Measurements from ENCODE around the gene SLC34A3. TPM values are rescaled to one million over a fixed set of nuclear protein-coding genes. Genes with fewer than 3 reads are reported as not detected.

SLC34A3 gene
- total RNA-seq, 2 donors from 2014 or later, result not detected

DNA sequence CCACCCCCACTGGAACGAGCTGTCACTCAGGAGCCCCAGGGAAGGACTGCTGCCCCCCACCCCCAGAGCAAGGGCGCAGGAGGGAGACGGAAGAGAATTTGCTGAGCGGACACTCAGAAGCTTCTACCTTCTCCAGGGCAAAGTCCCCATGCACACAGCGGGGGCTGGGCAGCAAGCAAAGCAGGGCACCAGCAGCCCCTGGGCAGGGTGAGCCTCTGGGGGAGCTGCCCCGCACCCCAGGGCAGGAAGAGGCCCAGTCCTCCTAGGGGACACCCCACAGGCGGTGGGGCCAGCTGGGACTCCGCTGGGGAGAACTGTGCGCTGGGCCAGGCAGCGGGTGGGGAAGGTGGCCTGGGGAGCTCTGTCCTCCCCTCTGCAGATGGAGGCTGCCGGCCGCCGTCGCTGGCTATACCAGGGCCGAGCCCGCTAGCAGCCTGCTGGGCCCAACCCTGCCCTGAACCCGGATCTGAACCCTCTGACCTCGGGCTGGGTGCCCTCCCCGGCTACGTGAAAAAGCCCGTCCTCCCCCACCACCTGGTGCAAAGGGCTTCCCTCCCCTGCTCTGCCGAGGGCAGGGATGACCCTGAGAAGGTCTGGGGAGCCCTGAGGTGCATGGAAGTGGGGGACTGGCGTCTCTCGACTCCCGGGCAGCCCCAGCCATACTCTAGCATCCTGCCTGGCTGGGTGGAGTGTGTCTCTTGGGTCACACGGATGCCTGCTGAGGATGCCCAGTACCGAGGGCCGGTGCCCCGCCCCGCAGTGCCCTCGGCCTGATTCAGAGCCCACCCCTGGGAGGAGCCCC, 597 bp upstream of the SLC34A3 start:
- Histone ChIP-seq H3K4me1 (peaks cover 18% of the 10 kb centered on the region), H3K4me3 (no peak overlapping the region), H3K27ac (no peak overlapping the region), H3K9ac (ENCODE audit: low read depth in 2 of 2, low read length in 2 of 2) (no peak overlapping the region), H3K9me3 (no peaks in the 10 kb centered on the region), H3K27me3 (peaks cover 44% of the 10 kb centered on the region), H3K36me3 (no peaks in the 10 kb centered on the region)
- peak; percentile 39 for DNase-seq
- TF ChIP-seq, protein P1, sequence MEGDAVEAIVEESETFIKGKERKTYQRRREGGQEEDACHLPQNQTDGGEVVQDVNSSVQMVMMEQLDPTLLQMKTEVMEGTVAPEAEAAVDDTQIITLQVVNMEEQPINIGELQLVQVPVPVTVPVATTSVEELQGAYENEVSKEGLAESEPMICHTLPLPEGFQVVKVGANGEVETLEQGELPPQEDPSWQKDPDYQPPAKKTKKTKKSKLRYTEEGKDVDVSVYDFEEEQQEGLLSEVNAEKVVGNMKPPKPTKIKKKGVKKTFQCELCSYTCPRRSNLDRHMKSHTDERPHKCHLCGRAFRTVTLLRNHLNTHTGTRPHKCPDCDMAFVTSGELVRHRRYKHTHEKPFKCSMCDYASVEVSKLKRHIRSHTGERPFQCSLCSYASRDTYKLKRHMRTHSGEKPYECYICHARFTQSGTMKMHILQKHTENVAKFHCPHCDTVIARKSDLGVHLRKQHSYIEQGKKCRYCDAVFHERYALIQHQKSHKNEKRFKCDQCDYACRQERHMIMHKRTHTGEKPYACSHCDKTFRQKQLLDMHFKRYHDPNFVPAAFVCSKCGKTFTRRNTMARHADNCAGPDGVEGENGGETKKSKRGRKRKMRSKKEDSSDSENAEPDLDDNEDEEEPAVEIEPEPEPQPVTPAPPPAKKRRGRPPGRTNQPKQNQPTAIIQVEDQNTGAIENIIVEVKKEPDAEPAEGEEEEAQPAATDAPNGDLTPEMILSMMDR (IDR thresholded peaks at IDR 0.05), result no peak
- intact Hi-C loops (cut with DNase I), result loop anchor here (5.0 kb wide), 1 partner anchor 43 kb away; the partner anchor contains the start of genes ANAPC2 and SSNA1

DNA sequence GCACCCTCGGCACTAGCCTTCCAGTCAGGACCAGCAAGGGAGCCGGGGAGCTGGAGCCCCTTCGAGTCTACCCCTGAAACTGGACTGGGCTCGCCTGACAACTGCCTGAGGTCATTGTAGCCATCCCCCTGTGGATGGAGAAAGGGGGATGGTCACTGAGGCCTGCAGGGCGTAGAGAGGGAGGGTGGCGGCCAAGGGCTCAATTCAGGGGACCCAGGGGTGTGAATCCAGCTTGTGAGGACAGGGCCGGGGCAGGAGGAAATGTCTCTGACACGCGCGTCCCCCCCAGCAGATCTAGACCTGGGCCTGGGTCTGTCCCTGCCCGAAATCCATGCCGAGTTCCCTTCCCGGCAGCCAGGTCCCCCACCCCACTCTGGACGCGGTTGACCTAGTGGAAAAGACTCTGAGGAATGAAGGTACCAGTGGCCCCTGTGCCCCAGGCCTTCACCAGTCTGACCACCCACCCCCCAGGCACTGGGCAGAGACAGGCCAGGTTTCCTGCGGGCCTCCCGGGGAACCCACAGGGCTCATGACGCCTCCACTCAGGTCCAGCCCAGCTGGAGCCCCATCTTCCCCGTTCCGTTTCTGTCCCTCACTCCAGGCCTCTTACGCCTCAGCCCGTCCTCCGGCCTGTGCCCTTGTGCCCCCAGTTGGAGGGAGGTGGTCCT, 805 bp downstream of the SLC34A3 start:
- Histone ChIP-seq H3K9me3 (no peaks in the 10 kb centered on the region), H3K36me3 (no peaks in the 10 kb centered on the region), H3K27ac (no peak overlapping the region), H3K27me3 (peaks cover 44% of the 10 kb centered on the region), H3K4me1 (peaks cover 23% of the 10 kb centered on the region), H3K4me3 (no peak overlapping the region), H3K9ac (ENCODE audit: low read depth in 2 of 2, low read length in 2 of 2) (no peak overlapping the region)
- intact Hi-C loops (cut with DNase I), result no loop called here
- TF ChIP-seq, protein P1 (IDR thresholded peaks at IDR 0.05), result no peak
- DNase-seq, result no peak

DNA sequence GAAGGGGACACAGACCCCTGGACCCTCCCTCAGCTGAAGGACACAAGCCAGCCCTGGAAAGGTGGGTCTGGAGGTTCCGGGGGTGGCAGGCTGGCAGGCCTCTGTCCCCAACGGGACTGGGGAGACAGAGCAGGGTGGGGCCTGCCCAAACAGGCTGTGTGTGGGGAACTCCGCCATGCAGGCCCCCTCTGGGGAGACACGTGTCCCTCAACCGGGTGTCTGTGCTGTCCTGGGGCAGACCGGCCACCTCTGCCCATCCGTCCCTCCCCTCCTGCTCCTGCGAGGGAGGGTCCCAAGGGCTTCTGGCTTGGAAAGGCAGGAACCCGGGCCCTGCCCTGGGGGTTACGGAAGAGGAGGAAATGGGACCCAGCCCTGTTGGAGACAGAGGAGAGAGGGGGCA, 1.4 kb downstream of the SLC34A3 start:
- TF ChIP-seq, protein P1 (IDR thresholded peaks at IDR 0.05), result no peak
- Histone ChIP-seq H3K9me3 (no peaks in the 10 kb centered on the region), H3K4me1 (peaks cover 23% of the 10 kb centered on the region), H3K27ac (no peak overlapping the region), H3K27me3 (peaks cover 44% of the 10 kb centered on the region), H3K4me3 (no peak overlapping the region), H3K36me3 (no peaks in the 10 kb centered on the region), H3K9ac (ENCODE audit: low read depth in 2 of 2, low read length in 2 of 2) (peak overlapping the region in 1 of 2 donors; percentile 39)
- no peak for DNase-seq
- intact Hi-C loops (cut with DNase I), result no loop called here

DNA sequence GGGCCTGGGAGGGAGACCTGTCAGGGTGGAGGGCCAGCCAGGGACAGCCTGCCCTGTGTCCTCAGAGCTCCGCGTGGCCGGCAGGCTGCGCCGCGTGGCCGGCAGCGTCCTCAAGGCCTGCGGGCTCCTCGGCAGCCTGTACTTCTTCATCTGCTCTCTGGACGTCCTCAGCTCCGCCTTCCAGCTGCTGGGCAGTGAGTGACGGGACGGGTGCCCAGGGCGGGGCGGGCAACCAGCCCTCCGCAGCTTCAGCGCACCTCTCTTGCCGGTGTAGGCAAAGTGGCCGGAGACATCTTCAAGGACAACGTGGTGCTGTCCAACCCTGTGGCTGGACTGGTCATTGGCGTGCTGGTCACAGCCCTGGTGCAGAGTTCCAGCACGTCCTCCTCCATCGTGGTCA, 1.8 kb downstream of the SLC34A3 start:
- Histone ChIP-seq H3K36me3 (no peaks in the 10 kb centered on the region), H3K27me3 (peaks cover 44% of the 10 kb centered on the region), H3K4me1 (peaks cover 23% of the 10 kb centered on the region), H3K9me3 (no peaks in the 10 kb centered on the region), H3K9ac (ENCODE audit: low read depth in 2 of 2, low read length in 2 of 2) (no peak overlapping the region), H3K27ac (no peak overlapping the region), H3K4me3 (no peak overlapping the region)
- intact Hi-C loops (cut with DNase I), result no loop called here
- DNase-seq, result no peak
- TF ChIP-seq, protein P1 (IDR thresholded peaks at IDR 0.05), result no peak

DNA sequence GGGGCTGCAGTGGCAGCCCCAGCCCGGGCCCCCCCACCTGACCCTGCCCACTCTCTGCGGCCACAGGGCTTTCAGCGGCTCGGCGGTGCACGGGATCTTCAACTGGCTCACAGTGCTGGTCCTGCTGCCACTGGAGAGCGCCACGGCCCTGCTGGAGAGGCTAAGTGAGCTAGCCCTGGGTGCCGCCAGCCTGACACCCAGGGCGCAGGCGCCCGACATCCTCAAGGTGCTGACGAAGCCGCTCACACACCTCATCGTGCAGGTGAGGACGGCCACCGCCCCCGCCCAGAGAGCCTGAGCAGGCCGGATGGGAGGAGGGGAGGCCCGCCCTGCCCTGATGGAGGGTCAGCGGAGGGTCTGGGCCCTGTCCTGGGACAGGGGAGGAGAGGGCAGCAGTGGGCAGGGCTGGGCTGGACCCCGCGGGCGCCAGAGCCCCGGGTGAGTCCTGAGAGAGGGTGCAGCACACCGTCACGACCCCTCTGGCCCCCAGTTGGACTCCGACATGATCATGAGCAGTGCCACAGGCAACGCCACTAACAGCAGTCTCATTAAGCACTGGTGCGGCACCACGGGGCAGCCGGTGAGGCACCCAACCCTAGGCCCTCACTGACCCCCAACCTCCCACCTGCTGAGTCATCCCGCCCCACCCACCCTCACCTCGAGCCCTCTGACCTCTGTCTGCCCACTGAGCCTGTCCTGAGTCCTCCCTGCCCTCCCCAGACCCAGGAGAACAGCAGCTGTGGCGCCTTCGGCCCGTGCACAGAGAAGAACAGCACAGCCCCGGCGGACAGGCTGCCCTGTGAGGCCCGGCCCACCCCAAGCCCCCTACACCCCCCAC, 2.7 kb downstream of the SLC34A3 start:
- Histone ChIP-seq H3K27ac (no peak overlapping the region), H3K27me3 (peaks cover 44% of the 10 kb centered on the region), H3K9me3 (no peaks in the 10 kb centered on the region), H3K4me1 (peaks cover 29% of the 10 kb centered on the region), H3K36me3 (no peaks in the 10 kb centered on the region), H3K4me3 (no peak overlapping the region), H3K9ac (ENCODE audit: low read depth in 2 of 2, low read length in 2 of 2) (no peak overlapping the region)
- no peak for DNase-seq
- TF ChIP-seq, protein P1 (IDR thresholded peaks at IDR 0.05), result no peak
- intact Hi-C loops (cut with DNase I), result no loop called here
